K562 (cell line): Measurements from ENCODE around the gene IRF6. TPM values are rescaled to one million over a fixed set of nuclear protein-coding genes. Genes with fewer than 3 reads are reported as not detected.

ENCODE experiments used
- ELF2 ChIP-seq: fragments of 250-450 bp; sonication (Bioruptor Pico); IDR thresholded peaks from 2 replicates; pipeline ENCODE4 v1.5.0; 2021; ENCODE audit warnings: mild to moderate bottlenecking
- ELF4 ChIP-seq: fragments of 450-650 bp; formaldehyde crosslinking; IDR thresholded peaks from 2 replicates; pipeline ENCODE4 v1.4.0; 2022; ENCODE audit warnings: missing genetic modification characterization
- RFX1 ChIP-seq: fragments of 450-650 bp; IDR thresholded peaks from 2 replicates; pipeline ENCODE4 v1.6.1; 2016; ENCODE audit warnings: mild to moderate bottlenecking, moderate library complexity
- ZNF121 ChIP-seq: sonication (generic); formaldehyde crosslinking; conservative IDR thresholded peaks from 2 replicates; pipeline ENCODE4 v1.8.0; 2022; ENCODE audit warnings: missing genetic modification reagents
- polyA plus RNA-seq, 8 experiments: library from polyadenylated mRNA; depleted of rRNA in 4 of 8; stranded (reverse) in 5 of 8; unstranded in 3 of 8; fragments of >200 nt; fragmentation: Nextera tagmentation in 2 of 8; fragmentation: Illumina TruSeq in 1 of 8; extraction: Ambion mirVana in 2 of 8; extraction: Trizol in 1 of 8; gene quantifications; 2 replicates each; pipeline versions ENCODE4 v1.2.1 to v1.2.3, GENCODE V29; 2011 to 2014; ENCODE audit warnings: inconsistent platforms in 1 of 8, missing spikeins in 1 of 8
- total RNA-seq, 7 experiments: library from RNA; depleted of rRNA in 6 of 7; stranded (reverse); fragments of >200 nt in 6 of 7; fragmentation: Illumina TruSeq in 2 of 7; extraction: Trizol in 2 of 7; gene quantifications; 2 replicates each; pipeline versions ENCODE4 v1.2.1 to v1.2.3, GENCODE V29; 2011 to 2021; ENCODE audit warnings: low replicate concordance in 1 of 7
- TF ChIP-seq, protein P1 (sequence below): fragments of 250-450 bp; sonication (Bioruptor Pico); IDR thresholded peaks from 2 replicates; pipeline ENCODE4 v1.8.0; 2021; ENCODE audit warnings: mild to moderate bottlenecking, moderate library complexity
- TF ChIP-seq, protein P2 (sequence below): fragments of 250-450 bp; sonication (Bioruptor Pico); IDR thresholded peaks from 2 replicates; pipeline ENCODE4 v1.5.0; 2022; ENCODE audit warnings: mild to moderate bottlenecking
- TF ChIP-seq, protein P3 (sequence below): sonication (generic); formaldehyde crosslinking; IDR thresholded peaks from 2 replicates; pipeline ENCODE4 v1.8.0; 2023; ENCODE audit warnings: mild to moderate bottlenecking, missing genetic modification reagents
- TF ChIP-seq, protein P4 (sequence below): fragments of 450-650 bp; IDR thresholded peaks from 2 replicates; pipeline ENCODE4 v1.6.1; 2018; ENCODE audit not compliant: partially characterized antibody
- TF ChIP-seq, protein P5 (sequence below): fragments of 250-450 bp; sonication (Bioruptor Pico); IDR thresholded peaks from 2 replicates; pipeline ENCODE4 v1.4.0; 2020

The IRF6 gene
- total and polyA plus RNA-seq, 9 of the 15 experiments (the other 6 are each of a cell fraction or from before 2014, with no cell fraction given): 0.03 to 0.65 (median 0.17) TPM

DNA sequence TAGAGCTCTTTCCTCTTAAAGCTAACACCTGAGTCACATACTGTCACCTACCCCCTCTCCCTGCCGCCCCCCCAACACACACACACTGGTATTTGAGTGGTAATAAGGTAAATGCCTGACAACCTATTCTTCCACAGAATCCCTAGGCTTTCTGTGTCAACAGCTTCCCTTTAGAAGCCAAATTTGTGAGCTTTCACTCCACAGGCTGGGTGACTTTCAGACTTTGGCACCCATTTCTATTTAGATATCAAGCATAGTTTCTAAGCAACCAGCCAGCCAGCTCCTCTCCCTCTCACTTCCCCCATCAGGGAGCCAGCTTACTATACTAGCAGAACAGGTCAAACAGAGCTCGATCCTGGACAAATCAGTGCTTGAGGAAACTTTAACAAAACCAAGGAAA lies 18.4 kb downstream of the IRF6 start (continued):
- no peak for TF ChIP-seq ELF2 (CRISPR knock-in tag)
- TF ChIP-seq RFX1: no peak
- TF ChIP-seq, protein P1, sequence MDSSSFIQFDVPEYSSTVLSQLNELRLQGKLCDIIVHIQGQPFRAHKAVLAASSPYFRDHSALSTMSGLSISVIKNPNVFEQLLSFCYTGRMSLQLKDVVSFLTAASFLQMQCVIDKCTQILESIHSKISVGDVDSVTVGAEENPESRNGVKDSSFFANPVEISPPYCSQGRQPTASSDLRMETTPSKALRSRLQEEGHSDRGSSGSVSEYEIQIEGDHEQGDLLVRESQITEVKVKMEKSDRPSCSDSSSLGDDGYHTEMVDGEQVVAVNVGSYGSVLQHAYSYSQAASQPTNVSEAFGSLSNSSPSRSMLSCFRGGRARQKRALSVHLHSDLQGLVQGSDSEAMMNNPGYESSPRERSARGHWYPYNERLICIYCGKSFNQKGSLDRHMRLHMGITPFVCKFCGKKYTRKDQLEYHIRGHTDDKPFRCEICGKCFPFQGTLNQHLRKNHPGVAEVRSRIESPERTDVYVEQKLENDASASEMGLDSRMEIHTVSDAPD (CRISPR knock-in tag): no peak
- TF ChIP-seq, protein P2, sequence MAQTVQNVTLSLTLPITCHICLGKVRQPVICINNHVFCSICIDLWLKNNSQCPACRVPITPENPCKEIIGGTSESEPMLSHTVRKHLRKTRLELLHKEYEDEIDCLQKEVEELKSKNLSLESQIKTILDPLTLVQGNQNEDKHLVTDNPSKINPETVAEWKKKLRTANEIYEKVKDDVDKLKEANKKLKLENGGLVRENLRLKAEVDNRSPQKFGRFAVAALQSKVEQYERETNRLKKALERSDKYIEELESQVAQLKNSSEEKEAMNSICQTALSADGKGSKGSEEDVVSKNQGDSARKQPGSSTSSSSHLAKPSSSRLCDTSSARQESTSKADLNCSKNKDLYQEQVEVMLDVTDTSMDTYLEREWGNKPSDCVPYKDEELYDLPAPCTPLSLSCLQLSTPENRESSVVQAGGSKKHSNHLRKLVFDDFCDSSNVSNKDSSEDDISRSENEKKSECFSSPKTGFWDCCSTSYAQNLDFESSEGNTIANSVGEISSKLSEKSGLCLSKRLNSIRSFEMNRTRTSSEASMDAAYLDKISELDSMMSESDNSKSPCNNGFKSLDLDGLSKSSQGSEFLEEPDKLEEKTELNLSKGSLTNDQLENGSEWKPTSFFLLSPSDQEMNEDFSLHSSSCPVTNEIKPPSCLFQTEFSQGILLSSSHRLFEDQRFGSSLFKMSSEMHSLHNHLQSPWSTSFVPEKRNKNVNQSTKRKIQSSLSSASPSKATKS (CRISPR knock-in tag): no peak
- TF ChIP-seq ZNF121 (CRISPR knock-in tag): no peak
- TF ChIP-seq ELF4 (CRISPR knock-in tag): no peak
- TF ChIP-seq, protein P3, sequence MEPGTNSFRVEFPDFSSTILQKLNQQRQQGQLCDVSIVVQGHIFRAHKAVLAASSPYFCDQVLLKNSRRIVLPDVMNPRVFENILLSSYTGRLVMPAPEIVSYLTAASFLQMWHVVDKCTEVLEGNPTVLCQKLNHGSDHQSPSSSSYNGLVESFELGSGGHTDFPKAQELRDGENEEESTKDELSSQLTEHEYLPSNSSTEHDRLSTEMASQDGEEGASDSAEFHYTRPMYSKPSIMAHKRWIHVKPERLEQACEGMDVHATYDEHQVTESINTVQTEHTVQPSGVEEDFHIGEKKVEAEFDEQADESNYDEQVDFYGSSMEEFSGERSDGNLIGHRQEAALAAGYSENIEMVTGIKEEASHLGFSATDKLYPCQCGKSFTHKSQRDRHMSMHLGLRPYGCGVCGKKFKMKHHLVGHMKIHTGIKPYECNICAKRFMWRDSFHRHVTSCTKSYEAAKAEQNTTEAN (CRISPR knock-in tag): no peak
- TF ChIP-seq, protein P4, sequence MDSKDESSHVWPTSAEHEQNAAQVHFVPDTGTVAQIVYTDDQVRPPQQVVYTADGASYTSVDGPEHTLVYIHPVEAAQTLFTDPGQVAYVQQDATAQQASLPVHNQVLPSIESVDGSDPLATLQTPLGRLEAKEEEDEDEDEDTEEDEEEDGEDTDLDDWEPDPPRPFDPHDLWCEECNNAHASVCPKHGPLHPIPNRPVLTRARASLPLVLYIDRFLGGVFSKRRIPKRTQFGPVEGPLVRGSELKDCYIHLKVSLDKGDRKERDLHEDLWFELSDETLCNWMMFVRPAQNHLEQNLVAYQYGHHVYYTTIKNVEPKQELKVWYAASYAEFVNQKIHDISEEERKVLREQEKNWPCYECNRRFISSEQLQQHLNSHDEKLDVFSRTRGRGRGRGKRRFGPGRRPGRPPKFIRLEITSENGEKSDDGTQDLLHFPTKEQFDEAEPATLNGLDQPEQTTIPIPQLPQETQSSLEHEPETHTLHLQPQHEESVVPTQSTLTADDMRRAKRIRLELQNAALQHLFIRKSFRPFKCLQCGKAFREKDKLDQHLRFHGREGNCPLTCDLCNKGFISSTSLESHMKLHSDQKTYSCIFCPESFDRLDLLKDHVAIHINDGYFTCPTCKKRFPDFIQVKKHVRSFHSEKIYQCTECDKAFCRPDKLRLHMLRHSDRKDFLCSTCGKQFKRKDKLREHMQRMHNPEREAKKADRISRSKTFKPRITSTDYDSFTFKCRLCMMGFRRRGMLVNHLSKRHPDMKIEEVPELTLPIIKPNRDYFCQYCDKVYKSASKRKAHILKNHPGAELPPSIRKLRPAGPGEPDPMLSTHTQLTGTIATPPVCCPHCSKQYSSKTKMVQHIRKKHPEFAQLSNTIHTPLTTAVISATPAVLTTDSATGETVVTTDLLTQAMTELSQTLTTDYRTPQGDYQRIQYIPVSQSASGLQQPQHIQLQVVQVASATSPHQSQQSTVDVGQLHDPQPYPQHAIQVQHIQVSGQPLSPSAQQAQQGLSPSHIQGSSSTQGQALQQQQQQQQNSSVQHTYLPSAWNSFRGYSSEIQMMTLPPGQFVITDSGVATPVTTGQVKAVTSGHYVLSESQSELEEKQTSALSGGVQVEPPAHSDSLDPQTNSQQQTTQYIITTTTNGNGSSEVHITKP: no peak
- TF ChIP-seq, protein P5, sequence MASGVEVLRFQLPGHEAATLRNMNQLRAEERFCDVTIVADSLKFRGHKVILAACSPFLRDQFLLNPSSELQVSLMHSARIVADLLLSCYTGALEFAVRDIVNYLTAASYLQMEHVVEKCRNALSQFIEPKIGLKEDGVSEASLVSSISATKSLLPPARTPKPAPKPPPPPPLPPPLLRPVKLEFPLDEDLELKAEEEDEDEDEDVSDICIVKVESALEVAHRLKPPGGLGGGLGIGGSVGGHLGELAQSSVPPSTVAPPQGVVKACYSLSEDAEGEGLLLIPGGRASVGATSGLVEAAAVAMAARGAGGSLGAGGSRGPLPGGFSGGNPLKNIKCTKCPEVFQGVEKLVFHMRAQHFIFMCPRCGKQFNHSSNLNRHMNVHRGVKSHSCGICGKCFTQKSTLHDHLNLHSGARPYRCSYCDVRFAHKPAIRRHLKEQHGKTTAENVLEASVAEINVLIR (CRISPR knock-in tag): no peak
